ENCODE results near the gene C16orf54. TPM values are rescaled to one million over a fixed set of nuclear protein-coding genes. Genes with fewer than 3 reads are reported as not detected.
"Not testable (repeated sequence)": the region's sequence is repeated elsewhere in the genome, so short reads cannot be mapped to it uniquely, and the experiment has no call there.

C16orf54 gene
- polyA plus RNA-seq, 1 experiment, result not detected

DNA sequence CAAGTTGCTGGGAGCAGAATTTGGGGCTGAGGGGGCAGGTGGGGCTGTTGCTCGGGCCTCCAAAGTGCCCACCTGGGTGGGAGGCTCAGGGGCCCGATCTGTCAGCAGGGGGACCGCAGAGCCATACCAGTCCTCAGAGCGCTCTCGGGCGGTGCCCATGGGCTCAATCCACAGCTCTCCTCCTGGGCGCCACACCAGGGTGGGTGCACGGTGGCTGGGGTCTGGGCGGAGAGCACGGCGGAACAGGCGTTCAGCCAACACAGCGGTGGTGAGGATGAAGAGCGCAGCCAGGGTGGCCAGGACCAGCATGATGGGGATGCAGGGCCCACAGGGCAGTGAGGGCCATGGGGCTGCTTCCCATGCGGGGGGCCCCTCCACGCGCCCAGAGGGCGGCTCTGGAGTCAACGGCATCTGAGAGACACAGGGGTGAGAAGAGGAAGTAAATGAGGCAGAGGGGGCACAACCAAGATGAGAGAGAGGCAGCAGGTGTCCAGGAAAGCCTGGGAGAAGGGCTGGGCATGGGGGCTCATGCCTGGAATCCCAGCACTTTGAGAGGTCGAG is 1.2 kb downstream of the C16orf54 start:
- ChIA-PET POLR2A (no interaction called here), CTCF (interaction anchor here (1.7 kb wide), 1 partner anchor 14 kb away, joined by 6 read pairs; no protein-coding TSS in a partner anchor)
- H3K4me3 ChIP-seq (ENCODE audit: low read depth, low read length), result no peak overlapping the region
- 0 out of 2 replicates have a peak, but pooled peaks cover 4% of the 10 kb centered on the region for H3K27me3 ChIP-seq (ENCODE audit: control insufficient read depth, insufficient read depth, low read length)
- TF ChIP-seq, protein P1, sequence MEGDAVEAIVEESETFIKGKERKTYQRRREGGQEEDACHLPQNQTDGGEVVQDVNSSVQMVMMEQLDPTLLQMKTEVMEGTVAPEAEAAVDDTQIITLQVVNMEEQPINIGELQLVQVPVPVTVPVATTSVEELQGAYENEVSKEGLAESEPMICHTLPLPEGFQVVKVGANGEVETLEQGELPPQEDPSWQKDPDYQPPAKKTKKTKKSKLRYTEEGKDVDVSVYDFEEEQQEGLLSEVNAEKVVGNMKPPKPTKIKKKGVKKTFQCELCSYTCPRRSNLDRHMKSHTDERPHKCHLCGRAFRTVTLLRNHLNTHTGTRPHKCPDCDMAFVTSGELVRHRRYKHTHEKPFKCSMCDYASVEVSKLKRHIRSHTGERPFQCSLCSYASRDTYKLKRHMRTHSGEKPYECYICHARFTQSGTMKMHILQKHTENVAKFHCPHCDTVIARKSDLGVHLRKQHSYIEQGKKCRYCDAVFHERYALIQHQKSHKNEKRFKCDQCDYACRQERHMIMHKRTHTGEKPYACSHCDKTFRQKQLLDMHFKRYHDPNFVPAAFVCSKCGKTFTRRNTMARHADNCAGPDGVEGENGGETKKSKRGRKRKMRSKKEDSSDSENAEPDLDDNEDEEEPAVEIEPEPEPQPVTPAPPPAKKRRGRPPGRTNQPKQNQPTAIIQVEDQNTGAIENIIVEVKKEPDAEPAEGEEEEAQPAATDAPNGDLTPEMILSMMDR (IDR thresholded peaks at IDR 0.05; ENCODE audit: insufficient read depth, low read depth, low read length), result no peak
- no peaks in the 10 kb centered on the region for H3K36me3 ChIP-seq (ENCODE audit: control insufficient read depth, insufficient read depth, low read length)
- no peak for DNase-seq (ENCODE audit: low read depth)

GRCh38 chr16:29743827-29744531 is 1.8 kb downstream of the C16orf54 start:
- DNase-seq (ENCODE audit: low read depth), result no peak
- Histone ChIP-seq H3K4me3 (ENCODE audit: low read depth, low read length) (no peak overlapping the region), H3K27me3 (ENCODE audit: control insufficient read depth, insufficient read depth, low read length) (0 out of 2 replicates have a peak, but pooled peaks cover 4% of the 10 kb centered on the region), H3K36me3 (ENCODE audit: control insufficient read depth, insufficient read depth, low read length) (no peaks in the 10 kb centered on the region)
- CTCF ChIA-PET, result interaction anchor here (1.7 kb wide), 1 partner anchor 13 kb away, joined by 6 read pairs; no protein-coding TSS in a partner anchor
- POLR2A ChIA-PET, result no interaction called here
- TF ChIP-seq, protein P1 (IDR thresholded peaks at IDR 0.05; ENCODE audit: insufficient read depth, low read depth, low read length), result no peak

GRCh38 chr16:29743475-29743826 is 2.3 kb downstream of the C16orf54 start:
- Histone ChIP-seq H3K27me3 (ENCODE audit: control insufficient read depth, insufficient read depth, low read length) (0 out of 2 replicates have a peak, but pooled peaks cover 4% of the 10 kb centered on the region), H3K36me3 (ENCODE audit: control insufficient read depth, insufficient read depth, low read length) (no peaks in the 10 kb centered on the region), H3K4me3 (ENCODE audit: low read depth, low read length) (no peak overlapping the region)
- POLR2A ChIA-PET, result no interaction called here
- DNase-seq (ENCODE audit: low read depth), result no peak
- CTCF ChIA-PET, result interaction anchor here (1.7 kb wide), 1 partner anchor 13 kb away, joined by 6 read pairs; no protein-coding TSS in a partner anchor
- TF ChIP-seq, protein P1 (IDR thresholded peaks at IDR 0.05; ENCODE audit: insufficient read depth, low read depth, low read length), result no peak

DNA sequence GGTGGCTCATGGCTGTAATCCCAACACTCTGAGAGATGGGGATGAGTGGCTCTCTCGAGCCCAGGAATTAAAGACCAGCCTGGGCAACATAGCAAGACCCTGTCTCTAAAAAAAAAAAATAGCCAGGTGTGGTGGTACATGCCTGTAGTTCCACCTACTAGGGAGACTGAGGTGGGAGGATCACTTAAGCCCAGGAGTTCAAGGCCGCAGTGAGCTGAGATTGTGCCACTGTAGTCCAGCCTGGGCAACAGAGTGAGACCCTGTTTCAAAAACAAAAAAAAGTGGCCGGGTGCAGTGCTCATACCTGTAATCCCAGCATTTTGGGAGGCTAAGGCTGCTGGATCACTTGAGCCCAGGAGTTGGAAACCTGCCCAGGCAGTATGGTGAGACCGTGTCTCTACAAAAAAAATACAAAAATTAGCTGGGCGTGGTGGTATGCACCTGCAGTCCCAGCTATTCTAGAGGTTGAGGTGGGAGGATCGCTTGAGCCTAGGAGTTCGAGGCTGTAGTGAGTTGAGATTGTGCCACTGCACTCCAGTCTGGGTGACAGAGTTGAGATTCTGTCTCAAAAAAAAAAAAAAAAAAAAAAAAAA is 3.0 kb downstream of the C16orf54 start:
- TF ChIP-seq, protein P1 (IDR thresholded peaks at IDR 0.05; ENCODE audit: insufficient read depth, low read depth, low read length), result no peak
- no peak for DNase-seq (ENCODE audit: low read depth)
- POLR2A ChIA-PET, result no interaction called here
- no peak overlapping the region for H3K4me3 ChIP-seq (ENCODE audit: low read depth, low read length)
- H3K36me3 ChIP-seq (ENCODE audit: control insufficient read depth, insufficient read depth, low read length), result no peaks in the 10 kb centered on the region
- CTCF ChIA-PET, result interaction anchor here (1.7 kb wide), 1 partner anchor 12 kb away, joined by 6 read pairs; no protein-coding TSS in a partner anchor
- 0 out of 2 replicates have a peak, but pooled peaks cover 4% of the 10 kb centered on the region for H3K27me3 ChIP-seq (ENCODE audit: control insufficient read depth, insufficient read depth, low read length)

DNA sequence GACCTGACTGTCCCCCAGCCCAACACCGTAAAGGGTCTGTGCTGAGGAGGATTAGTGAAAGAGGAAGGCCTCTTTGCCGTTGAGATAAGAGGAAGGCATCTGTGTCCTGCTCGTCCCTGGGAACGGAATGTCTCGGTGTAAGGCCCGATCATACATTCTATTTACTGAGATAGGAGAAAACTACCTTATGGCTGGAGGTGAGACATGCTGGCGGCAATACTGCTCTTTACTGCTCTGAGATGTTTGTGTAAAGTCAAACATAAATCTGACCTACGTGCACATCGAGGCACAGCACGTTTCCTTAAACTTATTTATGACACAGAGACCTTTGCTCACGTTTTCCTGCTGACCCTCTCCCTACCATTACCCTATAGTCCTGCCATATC is 5.2 kb downstream of the C16orf54 start:
- H3K27me3 ChIP-seq (ENCODE audit: control insufficient read depth, insufficient read depth, low read length); H3K36me3 ChIP-seq (ENCODE audit: control insufficient read depth, insufficient read depth, low read length); H3K4me3 ChIP-seq (ENCODE audit: low read depth, low read length); POLR2A ChIA-PET; CTCF ChIA-PET; DNase-seq (ENCODE audit: low read depth): not testable (repeated sequence)

GRCh38 chr16:29739927-29740629 is 5.7 kb downstream of the C16orf54 start:
- DNase-seq (ENCODE audit: low read depth); POLR2A ChIA-PET; H3K4me3 ChIP-seq (ENCODE audit: low read depth, low read length); CTCF ChIA-PET; H3K36me3 ChIP-seq (ENCODE audit: control insufficient read depth, insufficient read depth, low read length); H3K27me3 ChIP-seq (ENCODE audit: control insufficient read depth, insufficient read depth, low read length): not testable (repeated sequence)

All from BJ (cell line).